Pancreas (tissue), 10 donors: ENCODE results near the gene FAM229B. TPM values are rescaled to one million over a fixed set of nuclear protein-coding genes. Genes with fewer than 3 reads are reported as not detected.
A peak's percentile ranks its signal among the peaks of the same experiment; 100 is the strongest.
"Not testable (repeated sequence)": the region's sequence is repeated elsewhere in the genome, so short reads cannot be mapped to it uniquely, and the experiment has no call there.

Experiments used
- ATAC-seq, 4 donors: fragments of 200-7000 bp; cut with Tn5 transposase; one replicate each; pipeline versions ENCODE4 v1.8.0 to v1.9.1; 2020; ENCODE audit warnings: mild to moderate bottlenecking in 4 of 4, moderate library complexity in 4 of 4
- DNase-seq, 6 donors: peaks; one replicate each; pipeline ENCODE4 v3.0.0-alpha.2; 2020
- FAIRE-seq: peaks from 2 replicates; lab custom pipeline; 2012; peaks lifted over from hg19 to GRCh38; lab: Jason Lieb, UNC
- H3K27ac ChIP-seq, 4 donors: fragments of 200-600 bp; sonication (generic); 1 replicate in 3 of 4; 2 replicates in 1 of 4; pipeline versions ENCODE4 v1.5.0 to v1.8.0; 2020
- H3K27me3 ChIP-seq, 4 donors: fragments of 200-600 bp; one replicate each; pipeline ENCODE4 v1.8.0; 2021
- H3K36me3 ChIP-seq, 3 donors: fragments of 200-600 bp; sonication (generic) in 1 of 3; one replicate each; pipeline versions ENCODE4 v1.5.0 to v1.8.0; 2020 to 2021
- H3K4me1 ChIP-seq, 3 donors: fragments of 200-600 bp; one replicate each; pipeline ENCODE4 v1.8.0; 2021
- H3K4me3 ChIP-seq, 4 donors: fragments of 200-600 bp; sonication (generic) in 2 of 4; one replicate each; pipeline versions ENCODE4 v1.5.0 to v1.8.0; 2020 to 2021
- H3K9me3 ChIP-seq, 4 donors: fragments of 200-600 bp; one replicate each; pipeline ENCODE4 v1.8.0; 2021
- CTCF ChIP-seq, 4 donors: fragments of 200-600 bp; sonication (generic) in 3 of 4; IDR thresholded peaks; one replicate each; pipeline versions ENCODE4 v1.5.0 to v1.8.0; 2021; ENCODE audit warnings: antibody characterized with exemption in 4 of 4
- WGBS, 2 donors: extraction: QIAGEN DNeasy Blood & Tissue Kit; methylation state at CpG; one replicate each; pipeline ENCODE4 v1.1.7; 2013; 5-methylcytosine and 5-hydroxymethylcytosine counted together
- intact Hi-C, 3 donors: fragments of 100-400 bp; cut with DNase I; formaldehyde crosslinking; loops; one replicate each; pipeline versions ENCODE4 v1.11.1 to v1.14.2; 2022
- polyA plus RNA-seq, 2 donors: library from polyadenylated mRNA; stranded (reverse); fragments of 200-250 nt; gene quantifications; one replicate each; pipeline ENCODE4 v1.2.3, GENCODE V29; 2013
- total RNA-seq, 6 donors: library from RNA; stranded (reverse); fragmentation: NEBNext Ultra II Directional in 4 of 6; extraction: Animal tissue kit (Norgen Biotek cat#: 25700) in 4 of 6; gene quantifications; one replicate each; pipeline versions ENCODE4 v1.2.1 to v1.2.4, GENCODE V29; 2021 to 2023
- donor health status: healthy with polysubstance abuse.
- donor health status: DM: no; HTN: no; CAD: no; lungs with moderate emphysema.
- donor health status: DM: no; HTN: no; CAD: no.
- donor health status: control.
- donor health status: control.
- donor health status: Bipolar disorder and iron deficiency.
- donor health status: DM: yes; HTN: yes; CAD: no.
- donor health status: DM: no; HTN: no; CAD: no.
- donor health status: DM: no; HTN: no; CAD: no.
- donor health status: DM: yes; HTN: yes; CAD: no.

The FAM229B gene
- total and polyA plus RNA-seq, 8 donors = 3.7 to 21.8 (median 5.6) TPM

- no peak for FAIRE-seq
- H3K27me3 ChIP-seq = no peaks in the 10 kb centered on the region
- H3K4me3 ChIP-seq = no peak overlapping the region
- H3K4me1 ChIP-seq = peaks cover 0 to 6% (median 4%) of the 10 kb centered on the region in 3 donors
- TF ChIP-seq CTCF (IDR thresholded peaks at IDR 0.05) = no peak
- intact Hi-C loops = no loop called here
- H3K27ac ChIP-seq = peak overlapping the region in 1 of 4 donors; percentile 12
- no peaks in the 10 kb centered on the region for H3K36me3 ChIP-seq
- DNase-seq = no peak
- H3K9me3 ChIP-seq = no peaks in the 10 kb centered on the region
- no peak for ATAC-seq
- WGBS, 2 donors = 53 to 59% methylated on average over 8 of the region's 8 CpGs
Observed at GRCh38 chr6:112044196-112044595, 43.2 kb upstream of the FAM229B start.

GRCh38 chr6:112044856-112045255 lies 42.5 kb upstream of the FAM229B start:
- TF ChIP-seq CTCF (IDR thresholded peaks at IDR 0.05) = no peak
- Histone ChIP-seq H3K4me1 (peaks cover 0 to 6% (median 4%) of the 10 kb centered on the region in 3 donors), H3K36me3 (no peaks in the 10 kb centered on the region), H3K27ac (peak overlapping the region in 2 of 4 donors; percentile 12 to 20), H3K27me3 (no peaks in the 10 kb centered on the region), H3K9me3 (no peaks in the 10 kb centered on the region), H3K4me3 (no peak overlapping the region)
- ATAC-seq (peak in 1 of 4 donors; percentile 6), DNase-seq (no peak), FAIRE-seq (no peak)
- intact Hi-C loops = no loop called here
- WGBS, 2 donors = 23 to 25% methylated on average over 3 of the region's 3 CpGs

GRCh38 chr6:112047523-112047922 lies 39.9 kb upstream of the FAM229B start:
- H3K9me3 ChIP-seq, DNase-seq, H3K27me3 ChIP-seq, H3K36me3 ChIP-seq, H3K27ac ChIP-seq, H3K4me3 ChIP-seq, ATAC-seq, FAIRE-seq, H3K4me1 ChIP-seq, intact Hi-C loops: not testable (repeated sequence)
- WGBS, 2 donors = 87 to 93% methylated on average over 22 to 25 of the region's 25 CpGs

GRCh38 chr6:112049026-112049799 lies 38.2 kb upstream of the FAM229B start:
- Histone ChIP-seq H3K4me3 (no peak overlapping the region), H3K36me3 (no peaks in the 10 kb centered on the region), H3K9me3 (no peaks in the 10 kb centered on the region), H3K4me1 (peaks cover 0 to 4% (median 0%) of the 10 kb centered on the region in 3 donors), H3K27ac (no peak overlapping the region), H3K27me3 (no peaks in the 10 kb centered on the region)
- intact Hi-C loops = no loop called here
- no peak for TF ChIP-seq CTCF (IDR thresholded peaks at IDR 0.05)
- no peak for ATAC-seq
- no peak for FAIRE-seq
- 71 to 72% methylated on average over 6 of the region's 6 CpGs for WGBS, 2 donors
- no peak for DNase-seq

GRCh38 chr6:112049996-112050395 lies 37.4 kb upstream of the FAM229B start:
- no peak for TF ChIP-seq CTCF (IDR thresholded peaks at IDR 0.05)
- Histone ChIP-seq H3K27ac (no peak overlapping the region), H3K4me1 (no peaks in the 10 kb centered on the region), H3K27me3 (no peaks in the 10 kb centered on the region), H3K9me3 (no peaks in the 10 kb centered on the region), H3K36me3 (no peaks in the 10 kb centered on the region), H3K4me3 (no peak overlapping the region)
- DNase-seq (no peak), FAIRE-seq (no peak), ATAC-seq (no peak)
- intact Hi-C loops = no loop called here
- WGBS, 2 donors = 81 to 88% methylated on average over 7 of the region's 7 CpGs
